GM12891 (cell line): ENCODE results near the gene SOWAHA.

Source experiments
- PAX5 ChIP-seq: IDR thresholded peaks from 2 replicates; pipeline ENCODE4 v1.6.1; 2011; ENCODE audit warnings: low read length, moderate library complexity, mild to moderate bottlenecking; ENCODE audit not compliant: insufficient read depth, severe bottlenecking
- POLR2A ChIP-seq: IDR thresholded peaks from 2 replicates; pipeline ENCODE4 v1.6.1; 2011; ENCODE audit warnings: low read depth, low read length, control low read depth
- POLR2AphosphoS5 ChIP-seq: IDR thresholded peaks from 2 replicates; pipeline ENCODE4 v1.6.1; 2011; ENCODE audit warnings: low read depth, low read length, control low read depth
- SPI1 ChIP-seq: IDR thresholded peaks from 2 replicates; pipeline ENCODE4 v1.6.1; 2011; ENCODE audit warnings: low read depth, low read length, control low read depth
- TAF1 ChIP-seq: IDR thresholded peaks from 2 replicates; pipeline ENCODE4 v1.6.1; 2011; ENCODE audit warnings: low read depth, low read length, control low read depth

DNA sequence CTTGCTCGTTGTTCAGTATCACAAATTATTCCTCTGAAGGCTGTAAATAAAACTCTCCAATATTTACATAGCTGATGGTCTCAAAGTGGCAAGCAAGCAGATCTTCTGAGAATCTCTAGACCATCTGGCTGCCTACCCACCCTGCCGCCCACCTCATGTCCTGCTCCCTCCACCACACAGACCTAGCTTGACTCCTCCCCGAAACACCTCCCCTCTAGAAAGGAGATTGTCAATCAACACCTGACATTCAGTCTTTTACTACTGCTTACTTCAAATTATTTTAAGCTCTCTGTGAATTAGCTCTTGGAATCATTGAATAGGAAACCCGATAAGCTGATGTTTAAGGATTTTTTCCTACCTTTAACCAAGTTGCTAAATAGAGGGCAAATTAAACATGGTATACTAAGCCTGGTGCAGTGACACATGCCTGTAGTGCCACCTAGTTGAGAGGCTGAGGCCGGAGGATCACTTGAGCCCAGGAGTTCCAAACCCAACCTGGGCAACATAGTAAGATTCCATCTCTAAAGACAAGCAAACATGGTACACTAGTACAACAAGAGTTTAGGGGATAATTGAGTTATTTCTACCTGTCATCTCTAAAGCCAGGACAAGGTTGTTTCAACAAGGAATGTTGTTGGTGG is 10.9 kb upstream of the SOWAHA start:
- TF ChIP-seq POLR2AphosphoS5 (no peak), POLR2A (no peak), TAF1 (no peak), SPI1 (no peak), PAX5 (no peak)
